HepG2 (cell line): ENCODE measurements around the gene ST6GALNAC3. TPM values are rescaled to one million over a fixed set of nuclear protein-coding genes. Genes with fewer than 3 reads are reported as not detected.

ENCODE experiments used
- ATAC-seq: fragments of 200-7000 bp; cut with Tn5 transposase; 3 replicates; pipeline ENCODE4 v1.9.1; 2020; ENCODE audit warnings: mild to moderate bottlenecking, moderate library complexity
- BruUV-seq: library from RNA; stranded (reverse); fragments of 400-500 nt; replicated peaks from 2 replicates; lab custom pipeline; 2021; lab: Mats Ljungman, UMichigan
- CTCF ChIA-PET: fragments of 300-600 bp; formaldehyde crosslinking; extraction: SDS; loops from one replicate; lab custom pipeline; 2021; ENCODE audit warnings: low total read pairs, inconsistent platforms, low intra/inter-chr PET ratio; lab: Yijun Ruan, JAX
- POLR2A ChIA-PET: fragments of 350-600 bp; sonication (Branson Sonifier 250); formaldehyde crosslinking; loops from one replicate; lab custom pipeline; 2020; ENCODE audit warnings: antibody characterized with exemption, inconsistent platforms; lab: Yijun Ruan, JAX
- DNase-seq: peaks from one replicate; pipeline ENCODE4 v3.0.0-alpha.2; 2015; ENCODE audit warnings: low spot score
- FAIRE-seq: peaks from 3 replicates; lab custom pipeline; 2011; peaks lifted over from hg19 to GRCh38; lab: Jason Lieb, UNC
- H2AFZ ChIP-seq: one replicate; pipeline ENCODE4 v1.6.1; 2011; ENCODE audit warnings: low read length, inconsistent platforms
- H3K27ac ChIP-seq: fragments of 300-600 bp; 3 replicates; pipeline ENCODE4 v1.8.0; 2011; ENCODE audit warnings: mixed run types, mild to moderate bottlenecking, mixed read lengths, low read length, inconsistent platforms; ENCODE audit not compliant: insufficient read depth; ENCODE audit errors: extremely low read length
- H3K27me3 ChIP-seq, 2 experiments: fragments of 200-600 bp in 1 of 2; 2 replicates in 1 of 2; 3 replicates in 1 of 2; pipeline versions ENCODE4 v1.6.0 to v1.8.0; 2011; ENCODE audit warnings: low read length in 2 of 2, mild to moderate bottlenecking in 2 of 2, moderate library complexity in 2 of 2, inconsistent platforms in 1 of 2; ENCODE audit not compliant: insufficient read depth in 2 of 2, control insufficient read depth in 1 of 2
- H3K36me3 ChIP-seq, 2 experiments: fragments of 200-600 bp in 1 of 2; replicated peaks in 1 of 2; 2 replicates in 1 of 2; 3 replicates in 1 of 2; pipeline versions ENCODE4 v1.5.1 to v1.8.0; 2011; ENCODE audit warnings: low read length in 2 of 2, inconsistent platforms in 1 of 2; ENCODE audit not compliant: insufficient read depth in 2 of 2, control insufficient read depth in 1 of 2
- H3K4me1 ChIP-seq: 2 replicates; pipeline ENCODE4 v1.5.1; 2012; ENCODE audit warnings: low read length, inconsistent platforms; ENCODE audit not compliant: insufficient read depth
- H3K4me2 ChIP-seq: 2 replicates; pipeline ENCODE4 v1.6.0; 2011; ENCODE audit warnings: low read depth, low read length, inconsistent platforms
- H3K4me3 ChIP-seq, 3 experiments: fragments of 200-600 bp in 1 of 3; sonication (generic), shearing (Covaris generic) in 1 of 3; replicated peaks in 1 of 3; 2 replicates each; pipeline ENCODE4 v1.5.1; 2011 to 2016; ENCODE audit warnings: low read length in 3 of 3, inconsistent platforms in 2 of 3, low read depth in 2 of 3, mild to moderate bottlenecking in 2 of 3, control low read depth in 1 of 3, mixed read lengths in 1 of 3; ENCODE audit not compliant: insufficient read depth in 1 of 3
- H3K79me2 ChIP-seq: one replicate; pipeline ENCODE4 v1.6.1; 2011; ENCODE audit warnings: low read length, inconsistent platforms; ENCODE audit not compliant: insufficient read depth
- H3K9ac ChIP-seq: 2 replicates; pipeline ENCODE4 v1.6.0; 2011; ENCODE audit warnings: mild to moderate bottlenecking, low read depth, low read length, inconsistent platforms; ENCODE audit not compliant: insufficient read depth
- H3K9me3 ChIP-seq: 2 replicates; pipeline ENCODE4 v1.5.1; 2012; ENCODE audit warnings: mild to moderate bottlenecking, low read length
- H4K20me1 ChIP-seq: 2 replicates; pipeline ENCODE4 v1.6.0; 2011; ENCODE audit warnings: inconsistent platforms, mild to moderate bottlenecking, low read length, moderate library complexity; ENCODE audit not compliant: insufficient read depth
- BRD4 ChIP-seq: sonication (generic); formaldehyde crosslinking; IDR thresholded peaks from 2 replicates; pipeline ENCODE4 v1.4.0; 2020; ENCODE audit warnings: missing genetic modification reagents
- CENPT ChIP-seq: sonication (generic); formaldehyde crosslinking; IDR thresholded peaks from 2 replicates; pipeline ENCODE4 v1.8.0; 2022; ENCODE audit warnings: low read depth, mild to moderate bottlenecking, moderate library complexity, missing genetic modification reagents
- HES4 ChIP-seq: sonication (generic); formaldehyde crosslinking; IDR thresholded peaks from 2 replicates; pipeline ENCODE4 v1.9.0; 2021; ENCODE audit warnings: mild to moderate bottlenecking, missing genetic modification reagents, borderline replicate concordance
- HMG20A ChIP-seq: IDR thresholded peaks from 2 replicates; pipeline ENCODE4 v1.6.1; 2016; ENCODE audit warnings: borderline replicate concordance
- HNF4A ChIP-seq: sonication (generic); formaldehyde crosslinking; IDR thresholded peaks from 2 replicates; pipeline ENCODE4 v1.4.0; 2020; ENCODE audit warnings: missing genetic modification reagents
- NCOA2 ChIP-seq: sonication (generic); formaldehyde crosslinking; IDR thresholded peaks from 2 replicates; pipeline ENCODE4 v1.8.0; 2022; ENCODE audit warnings: inconsistent platforms
- NFE2 ChIP-seq: sonication (generic); formaldehyde crosslinking; IDR thresholded peaks from 2 replicates; pipeline ENCODE4 v1.4.0; 2020; ENCODE audit warnings: missing genetic modification reagents
- ZNF20 ChIP-seq: sonication (generic); formaldehyde crosslinking; IDR thresholded peaks from 2 replicates; pipeline ENCODE4 v1.4.0; 2020; ENCODE audit warnings: mild to moderate bottlenecking, moderate library complexity, missing genetic modification reagents
- ZNF235 ChIP-seq: sonication (generic); formaldehyde crosslinking; IDR thresholded peaks from 2 replicates; pipeline ENCODE4 v1.8.1; 2023; ENCODE audit warnings: mild to moderate bottlenecking, missing genetic modification reagents, borderline replicate concordance
- ZNF619 ChIP-seq: sonication (generic); formaldehyde crosslinking; IDR thresholded peaks from 2 replicates; pipeline ENCODE4 v1.4.0; 2020; ENCODE audit warnings: mild to moderate bottlenecking, missing genetic modification reagents
- ZNF891 ChIP-seq: sonication (generic); formaldehyde crosslinking; IDR thresholded peaks from 2 replicates; pipeline ENCODE4 v1.5.0; 2020; ENCODE audit warnings: mild to moderate bottlenecking, missing genetic modification reagents
- ZSCAN31 ChIP-seq: sonication (generic); formaldehyde crosslinking; IDR thresholded peaks from 2 replicates; pipeline ENCODE4 v1.5.0; 2020; ENCODE audit warnings: low read depth, mild to moderate bottlenecking, missing genetic modification reagents
- WGBS: methylation state at CpG from one replicate; pipeline ENCODE4 v1.1.6; 2017; ENCODE audit warnings: low lambda C conversion rate; 5-methylcytosine and 5-hydroxymethylcytosine counted together
- in situ Hi-C: cut with HindIII; loops from 2 replicates; pipeline ENCODE4 v1.10.0; 2017; ENCODE audit warnings: low pct_unique_long_range_greater_than_20kb; ENCODE audit not compliant: extremely low pct_ligation_motif_present
- intact Hi-C: fragments of 100-400 bp; cut with micrococcal nuclease; formaldehyde crosslinking; loops from one replicate; pipeline ENCODE4 v1.10.0; 2022; ENCODE audit not compliant: unreplicated experiment
- polyA plus RNA-seq, 8 experiments: library from polyadenylated mRNA; depleted of rRNA in 3 of 8; stranded (reverse) in 7 of 8; unstranded in 1 of 8; fragments of >200 nt; fragmentation: Illumina TruSeq in 4 of 8; extraction: Trizol in 4 of 8; gene quantifications; 2 replicates each; pipeline versions ENCODE4 v1.2.1 to v1.2.3, GENCODE V29; 2011 to 2016; ENCODE audit warnings: low read depth in 4 of 8, missing spikeins in 1 of 8, mixed read lengths in 1 of 8; ENCODE audit not compliant: insufficient read depth in 1 of 8
- total RNA-seq, 5 experiments: library from RNA; depleted of rRNA; stranded (reverse); fragments of >200 nt; fragmentation: Illumina TruSeq; extraction: Trizol; gene quantifications; 2 replicates each; pipeline ENCODE4 v1.2.3, GENCODE V29; 2016; ENCODE audit warnings: low read depth in 1 of 5
- TF ChIP-seq, protein P1 (sequence below): sonication (generic); formaldehyde crosslinking; IDR thresholded peaks from 2 replicates; pipeline ENCODE4 v1.5.1; 2020; ENCODE audit warnings: mild to moderate bottlenecking, missing genetic modification reagents, moderate library complexity
- TF ChIP-seq, protein P2 (sequence below): sonication (generic); IDR thresholded peaks from 2 replicates; pipeline ENCODE4 v1.6.1; 2016; ENCODE audit warnings: low read depth, borderline replicate concordance

The ST6GALNAC3 gene
- total and polyA plus RNA-seq, 2 of the 13 experiments (the other 11 are each of a cell fraction or from before 2014, with no cell fraction given): not detected

DNA sequence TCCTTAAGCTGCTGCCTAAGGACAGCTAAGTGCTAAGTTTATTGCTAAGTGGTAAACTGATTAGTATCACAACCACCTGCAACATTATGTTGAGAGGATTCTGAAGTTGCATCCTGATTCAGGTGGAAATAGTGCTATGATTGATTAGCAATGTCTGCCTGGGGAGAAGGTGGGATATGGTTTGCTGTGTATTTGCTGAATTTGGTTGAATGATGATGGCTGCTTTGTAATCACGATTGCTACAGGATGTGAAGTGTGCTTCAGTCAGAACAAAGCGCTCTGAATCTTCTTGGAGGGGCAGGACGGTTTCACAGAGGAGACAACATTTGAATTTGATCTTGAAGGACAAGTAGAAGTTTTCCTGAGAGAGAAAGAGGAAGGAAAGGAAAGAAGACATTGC, 226.0 kb downstream of the ST6GALNAC3 start (continued):
- TF ChIP-seq, protein P1, sequence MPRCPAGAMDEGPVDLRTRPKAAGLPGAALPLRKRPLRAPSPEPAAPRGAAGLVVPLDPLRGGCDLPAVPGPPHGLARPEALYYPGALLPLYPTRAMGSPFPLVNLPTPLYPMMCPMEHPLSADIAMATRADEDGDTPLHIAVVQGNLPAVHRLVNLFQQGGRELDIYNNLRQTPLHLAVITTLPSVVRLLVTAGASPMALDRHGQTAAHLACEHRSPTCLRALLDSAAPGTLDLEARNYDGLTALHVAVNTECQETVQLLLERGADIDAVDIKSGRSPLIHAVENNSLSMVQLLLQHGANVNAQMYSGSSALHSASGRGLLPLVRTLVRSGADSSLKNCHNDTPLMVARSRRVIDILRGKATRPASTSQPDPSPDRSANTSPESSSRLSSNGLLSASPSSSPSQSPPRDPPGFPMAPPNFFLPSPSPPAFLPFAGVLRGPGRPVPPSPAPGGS (CRISPR knock-in tag): no peak
- no peak for TF ChIP-seq ZNF891 (CRISPR knock-in tag)

DNA sequence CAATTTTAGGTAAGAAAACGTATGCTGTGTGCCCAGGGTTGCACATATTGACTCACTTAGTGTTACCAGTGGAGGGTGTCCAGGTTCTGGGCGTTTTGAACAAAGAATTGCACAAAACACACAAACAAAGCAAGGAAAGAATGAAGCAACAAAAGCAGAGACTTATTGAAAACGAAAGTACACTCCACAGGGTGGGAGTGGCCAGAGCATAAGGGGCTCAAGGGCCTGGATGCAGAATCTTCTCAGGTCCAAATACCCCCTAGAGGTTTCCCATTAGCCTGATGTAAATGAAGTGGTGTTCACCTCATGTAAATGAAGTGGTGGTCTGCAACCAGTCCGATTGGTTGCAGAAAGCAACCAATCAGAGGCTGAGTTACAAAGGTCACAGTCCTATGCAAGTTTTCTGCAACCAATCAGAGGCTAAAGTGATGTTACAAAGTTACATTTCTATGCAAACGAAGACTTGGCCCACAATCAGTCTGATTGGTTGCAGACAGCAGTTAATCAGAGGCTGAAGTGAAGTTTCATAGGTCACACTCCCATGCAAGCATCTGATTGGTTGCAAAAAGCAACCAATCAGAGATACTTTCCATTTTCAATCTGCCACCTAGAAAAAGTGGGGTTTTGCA, 228.3 kb downstream of the ST6GALNAC3 start:
- ATAC-seq: no peak
- intact Hi-C loops (no loop called here), in situ Hi-C loops (no loop called here)
- H3K9me3 ChIP-seq: no peaks in the 10 kb centered on the region
- H3K4me3 ChIP-seq: no peak overlapping the region
- no TSS peak for BruUV-seq
- no peaks in the 10 kb centered on the region for H3K79me2 ChIP-seq
- no peak for FAIRE-seq
- CTCF ChIA-PET: no interaction called here
- H3K4me1 ChIP-seq: no peaks in the 10 kb centered on the region
- TF ChIP-seq HES4 (CRISPR knock-in tag) (no peak), ZSCAN31 (CRISPR knock-in tag) (no peak), CENPT (CRISPR knock-in tag) (no peak), NCOA2 (CRISPR knock-in tag) (no peak), NFE2 (no peak), BRD4 (no peak), ZNF235 (CRISPR knock-in tag) (no peak), ZNF619 (CRISPR knock-in tag) (no peak), HNF4A (CRISPR knock-in tag) (no peak), HMG20A (CRISPR knock-in tag) (no peak), ZNF20 (CRISPR knock-in tag) (no peak)
- TF ChIP-seq, protein P2, sequence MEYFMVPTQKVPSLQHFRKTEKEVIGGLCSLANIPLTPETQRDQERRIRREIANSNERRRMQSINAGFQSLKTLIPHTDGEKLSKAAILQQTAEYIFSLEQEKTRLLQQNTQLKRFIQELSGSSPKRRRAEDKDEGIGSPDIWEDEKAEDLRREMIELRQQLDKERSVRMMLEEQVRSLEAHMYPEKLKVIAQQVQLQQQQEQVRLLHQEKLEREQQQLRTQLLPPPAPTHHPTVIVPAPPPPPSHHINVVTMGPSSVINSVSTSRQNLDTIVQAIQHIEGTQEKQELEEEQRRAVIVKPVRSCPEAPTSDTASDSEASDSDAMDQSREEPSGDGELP: no peak
- H3K36me3 ChIP-seq: no peaks in the 10 kb centered on the region
- no peak overlapping the region for H2AFZ ChIP-seq
- H3K27ac ChIP-seq: no peak overlapping the region
- H3K9ac ChIP-seq: no peak overlapping the region
- H3K4me2 ChIP-seq: no peak overlapping the region
- no peaks in the 10 kb centered on the region for H4K20me1 ChIP-seq
- POLR2A ChIA-PET: no interaction called here
- whole genome bisulfite sequencing: 2% methylated on average over 4 of the region's 5 CpGs
- no peak for DNase-seq
- no peaks in the 10 kb centered on the region for H3K27me3 ChIP-seq
